Measurements from ENCODE around the gene INO80E. TPM values are rescaled to one million over a fixed set of nuclear protein-coding genes. Genes with fewer than 3 reads are reported as not detected.

The INO80E gene
- total and polyA plus RNA-seq, 2 donors (not counting 3 experiments of a cell fraction or from before 2014, with no cell fraction given): 42.7 to 76.4 TPM

DNA sequence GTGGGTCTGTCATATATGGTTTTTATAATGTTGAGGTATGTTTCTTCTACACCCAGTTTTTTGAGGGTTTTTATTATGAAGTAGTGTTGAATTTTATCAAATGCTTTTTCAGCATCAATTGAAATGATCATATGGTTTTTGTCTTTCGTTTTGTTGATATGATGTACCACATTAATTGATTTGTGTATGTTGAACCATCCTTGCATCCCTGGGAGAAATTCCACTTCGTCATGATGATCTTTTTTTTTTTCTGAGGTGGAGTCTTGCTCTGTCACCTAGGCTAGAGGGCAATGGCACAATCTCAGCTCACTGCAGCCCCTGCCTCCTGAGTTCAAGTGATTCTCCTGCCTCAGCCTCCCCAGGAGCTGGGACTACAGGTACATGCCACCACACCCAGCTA is 48.1 kb upstream of the INO80E start:
- FAIRE-seq (no peak), DNase-seq (ENCODE audit: low read depth, low spot score) (no peak)
- BruUV-seq (replicated peaks): no TSS peak
- Histone ChIP-seq H3K27me3 (ENCODE audit: control insufficient read depth in 2 of 2, insufficient read depth in 2 of 2, low read length in 2 of 2) (no peaks in the 10 kb centered on the region), H3K4me3 (replicated peaks in 1 of 3; ENCODE audit: insufficient read depth in 1 of 3, low read depth in 1 of 3, low read length in 3 of 3) (no peak overlapping the region), H3K4me2 (ENCODE audit: insufficient read depth, low read length) (no peak overlapping the region), H3K4me1 (ENCODE audit: control insufficient read depth, extremely low read depth, insufficient read depth, low read length) (no peaks in the 10 kb centered on the region), H4K20me1 (replicated peaks; ENCODE audit: control insufficient read depth, extremely low read depth, insufficient read depth, low read length) (no peaks in the 10 kb centered on the region), H3K9me3 (replicated peaks; ENCODE audit: control insufficient read depth, insufficient read depth, low read length) (no peaks in the 10 kb centered on the region), H3K9ac (replicated peaks; ENCODE audit: extremely low read depth, insufficient read depth, low read length) (no peak overlapping the region), H3K27ac (ENCODE audit: insufficient read depth, low read depth, low read length) (no peak overlapping the region), H3K79me2 (ENCODE audit: control insufficient read depth, insufficient read depth, low read length) (no peaks in the 10 kb centered on the region), H3K36me3 (ENCODE audit: control insufficient read depth in 2 of 2, extremely low read depth in 1 of 2, insufficient read depth in 2 of 2, low read length in 2 of 2) (no peaks in the 10 kb centered on the region), H3K9me1 (replicated peaks; ENCODE audit: control insufficient read depth, extremely low read depth, insufficient read depth, low read length) (no peaks in the 10 kb centered on the region), H2AFZ (ENCODE audit: low read depth, low read length) (no peak overlapping the region)
- intact Hi-C loops (cut with micrococcal nuclease) (no loop called here), dilution Hi-C loops (cut with MboI; ENCODE audit: extremely low pct_ligation_motif_present, low sequenced_read_pairs) (no loop called here)
- TF ChIP-seq MYC (IDR thresholded peaks at IDR 0.05; ENCODE audit: low read depth, low read length): no peak
- no peak for TF ChIP-seq POLR2AphosphoS5 (IDR thresholded peaks at IDR 0.05; ENCODE audit: insufficient read depth, low read depth, low read length)
- POLR2A ChIA-PET: no interaction called here
- CTCF ChIA-PET: no interaction called here

GRCh38 chr16:29950806-29951461 is 45.1 kb upstream of the INO80E start:
- no TSS peak for BruUV-seq (replicated peaks)
- Histone ChIP-seq H3K4me1 (ENCODE audit: control insufficient read depth, extremely low read depth, insufficient read depth, low read length) (no peaks in the 10 kb centered on the region), H3K79me2 (ENCODE audit: control insufficient read depth, insufficient read depth, low read length) (no peaks in the 10 kb centered on the region), H3K9ac (replicated peaks; ENCODE audit: extremely low read depth, insufficient read depth, low read length) (no peak overlapping the region), H3K9me3 (replicated peaks; ENCODE audit: control insufficient read depth, insufficient read depth, low read length) (no peaks in the 10 kb centered on the region), H3K4me2 (ENCODE audit: insufficient read depth, low read length) (no peak overlapping the region), H3K36me3 (ENCODE audit: control insufficient read depth in 2 of 2, extremely low read depth in 1 of 2, insufficient read depth in 2 of 2, low read length in 2 of 2) (no peaks in the 10 kb centered on the region), H3K27ac (ENCODE audit: insufficient read depth, low read depth, low read length) (no peak overlapping the region), H3K4me3 (replicated peaks in 1 of 3; ENCODE audit: insufficient read depth in 1 of 3, low read depth in 1 of 3, low read length in 3 of 3) (no peak overlapping the region), H3K9me1 (replicated peaks; ENCODE audit: control insufficient read depth, extremely low read depth, insufficient read depth, low read length) (no peaks in the 10 kb centered on the region), H4K20me1 (replicated peaks; ENCODE audit: control insufficient read depth, extremely low read depth, insufficient read depth, low read length) (no peaks in the 10 kb centered on the region), H3K27me3 (ENCODE audit: control insufficient read depth in 2 of 2, insufficient read depth in 2 of 2, low read length in 2 of 2) (no peaks in the 10 kb centered on the region), H2AFZ (ENCODE audit: low read depth, low read length) (no peak overlapping the region)
- intact Hi-C loops (cut with micrococcal nuclease) (no loop called here), dilution Hi-C loops (cut with MboI; ENCODE audit: extremely low pct_ligation_motif_present, low sequenced_read_pairs) (no loop called here)
- TF ChIP-seq POLR2A (IDR thresholded peaks at IDR 0.05; ENCODE audit: low read depth, low read length) (no peak), EZH2 (IDR thresholded peaks at IDR 0.05; ENCODE audit: borderline replicate concordance, low read depth, low read length, severe bottlenecking) (no peak), JUN (IDR thresholded peaks at IDR 0.05; ENCODE audit: borderline replicate concordance, insufficient read depth, insufficient read length, low read depth) (no peak), GATA2 (IDR thresholded peaks at IDR 0.05; ENCODE audit: insufficient read depth, insufficient read length, low read depth, low read length) (no peak), POLR2AphosphoS5 (IDR thresholded peaks at IDR 0.05; ENCODE audit: insufficient read depth, low read depth, low read length) (no peak), FOS (IDR thresholded peaks at IDR 0.05; ENCODE audit: borderline replicate concordance, insufficient read depth, low read length) (no peak), MYC (IDR thresholded peaks at IDR 0.05; ENCODE audit: low read depth, low read length) (no peak), MAX (IDR thresholded peaks at IDR 0.05; ENCODE audit: insufficient read depth, insufficient read length) (no peak)
- TF ChIP-seq, protein P1, sequence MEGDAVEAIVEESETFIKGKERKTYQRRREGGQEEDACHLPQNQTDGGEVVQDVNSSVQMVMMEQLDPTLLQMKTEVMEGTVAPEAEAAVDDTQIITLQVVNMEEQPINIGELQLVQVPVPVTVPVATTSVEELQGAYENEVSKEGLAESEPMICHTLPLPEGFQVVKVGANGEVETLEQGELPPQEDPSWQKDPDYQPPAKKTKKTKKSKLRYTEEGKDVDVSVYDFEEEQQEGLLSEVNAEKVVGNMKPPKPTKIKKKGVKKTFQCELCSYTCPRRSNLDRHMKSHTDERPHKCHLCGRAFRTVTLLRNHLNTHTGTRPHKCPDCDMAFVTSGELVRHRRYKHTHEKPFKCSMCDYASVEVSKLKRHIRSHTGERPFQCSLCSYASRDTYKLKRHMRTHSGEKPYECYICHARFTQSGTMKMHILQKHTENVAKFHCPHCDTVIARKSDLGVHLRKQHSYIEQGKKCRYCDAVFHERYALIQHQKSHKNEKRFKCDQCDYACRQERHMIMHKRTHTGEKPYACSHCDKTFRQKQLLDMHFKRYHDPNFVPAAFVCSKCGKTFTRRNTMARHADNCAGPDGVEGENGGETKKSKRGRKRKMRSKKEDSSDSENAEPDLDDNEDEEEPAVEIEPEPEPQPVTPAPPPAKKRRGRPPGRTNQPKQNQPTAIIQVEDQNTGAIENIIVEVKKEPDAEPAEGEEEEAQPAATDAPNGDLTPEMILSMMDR (IDR thresholded peaks at IDR 0.05; ENCODE audit: extremely low read depth in 1 of 2, insufficient read depth in 1 of 2, low read depth in 1 of 2, low read length in 2 of 2): no peak
- CTCF ChIA-PET: interaction anchor here (1.0 to 1.7 kb wide), 3 partner anchors 8 to 103 kb away, joined by 3 to 8 read pairs (median 5); partner anchors contain the start of gene TMEM219
- FAIRE-seq: no peak
- POLR2A ChIA-PET: no interaction called here
- DNase-seq (ENCODE audit: low read depth, low spot score): no peak

All from endothelial cell of umbilical vein (primary cell).